GM23338 (cell line): Measurements from ENCODE around the gene PGF. TPM values are rescaled to one million over a fixed set of nuclear protein-coding genes. Genes with fewer than 3 reads are reported as not detected.

Experiments used
- ATAC-seq: fragments of 200-7000 bp; cut with Tn5 transposase; 3 replicates; pipeline ENCODE4 v1.9.1; 2020
- DNase-seq: peaks from one replicate; pipeline ENCODE4 v3.0.0-alpha.2; 2015; ENCODE audit warnings: low spot score
- H2AFZ ChIP-seq: fragments of 200-600 bp; sonication (generic); 2 replicates; pipeline ENCODE4 v1.8.0; 2016; ENCODE audit warnings: antibody characterized with exemption, mild to moderate bottlenecking, moderate library complexity
- H3F3A ChIP-seq: fragments of 200-600 bp; sonication (generic); replicated peaks from 2 replicates; pipeline ENCODE4 v1.8.0; 2017; ENCODE audit warnings: antibody characterized with exemption, mixed run types, low read depth
- H3K27ac ChIP-seq: fragments of 200-600 bp; sonication (generic); 2 replicates; pipeline ENCODE4 v1.6.1; 2016; ENCODE audit warnings: low read depth
- H3K27me3 ChIP-seq: fragments of 200-600 bp; sonication (generic); 2 replicates; pipeline ENCODE4 v1.8.0; 2016; ENCODE audit warnings: mild to moderate bottlenecking, mixed run types, moderate library complexity; ENCODE audit not compliant: insufficient read depth
- H3K36me3 ChIP-seq: fragments of 200-600 bp; sonication (generic); 2 replicates; pipeline ENCODE4 v1.8.0; 2016; ENCODE audit warnings: mild to moderate bottlenecking; ENCODE audit not compliant: insufficient read depth
- H3K4me1 ChIP-seq: fragments of 200-600 bp; sonication (generic); 2 replicates; pipeline ENCODE4 v1.8.0; 2016; ENCODE audit warnings: mild to moderate bottlenecking, moderate library complexity; ENCODE audit not compliant: insufficient read depth
- H3K4me2 ChIP-seq: fragments of 200-600 bp; sonication (generic); 2 replicates; pipeline ENCODE4 v1.7.1; 2017; ENCODE audit warnings: mixed run types
- H3K4me3 ChIP-seq: fragments of 200-600 bp; sonication (generic); 2 replicates; pipeline ENCODE4 v1.6.1; 2016; ENCODE audit warnings: mixed run types
- H3K79me2 ChIP-seq: fragments of 200-600 bp; sonication (generic); replicated peaks from 2 replicates; pipeline ENCODE4 v1.8.0; 2017; ENCODE audit warnings: mild to moderate bottlenecking; ENCODE audit not compliant: insufficient read depth
- H3K9me2 ChIP-seq: fragments of 200-600 bp; sonication (generic); 2 replicates; pipeline ENCODE4 v1.8.0; 2017; ENCODE audit not compliant: insufficient read depth
- H4K20me1 ChIP-seq: fragments of 200-600 bp; sonication (generic); replicated peaks from 2 replicates; pipeline ENCODE4 v1.8.0; 2017; ENCODE audit warnings: mild to moderate bottlenecking; ENCODE audit not compliant: insufficient read depth
- H3K27ac Mint-ChIP-seq: 2 replicates; pipeline ENCODE4 v1.8.0; 2020; ENCODE audit warnings: inconsistent platforms, mild to moderate bottlenecking, moderate library complexity, mixed read lengths
- H3K27me3 Mint-ChIP-seq: 3 replicates; pipeline ENCODE4 v1.8.0; 2022; ENCODE audit warnings: low read depth, mild to moderate bottlenecking, moderate library complexity, mixed read lengths, inconsistent platforms; ENCODE audit not compliant: insufficient read depth, poor library complexity
- H3K36me3 Mint-ChIP-seq: 3 replicates; pipeline ENCODE4 v1.8.0; 2021; ENCODE audit warnings: low read depth, mild to moderate bottlenecking, inconsistent platforms, moderate library complexity, mixed read lengths
- H3K4me1 Mint-ChIP-seq: 3 replicates; pipeline ENCODE4 v1.8.0; 2020; ENCODE audit warnings: mild to moderate bottlenecking, inconsistent platforms, mixed read lengths
- H3K4me3 Mint-ChIP-seq: 3 replicates; pipeline ENCODE4 v1.8.0; 2021; ENCODE audit warnings: moderate library complexity, mild to moderate bottlenecking, inconsistent platforms, mixed read lengths
- H3K9me3 Mint-ChIP-seq: 3 replicates; pipeline ENCODE4 v1.8.0; 2020; ENCODE audit warnings: moderate library complexity, mild to moderate bottlenecking, inconsistent platforms, mixed read lengths
- CREB1 ChIP-seq: fragments of 250-450 bp; sonication (Bioruptor Pico); IDR thresholded peaks from 2 replicates; pipeline ENCODE4 v1.5.0; 2020; ENCODE audit warnings: low read depth, mild to moderate bottlenecking, moderate library complexity
- CTCF ChIP-seq, 2 experiments: fragments of 200-600 bp in 1 of 2; sonication (generic) in 1 of 2; conservative IDR thresholded peaks; 2 replicates each; pipeline versions ENCODE4 v1.5.1 to v1.6.1; 2016 to 2017; ENCODE audit warnings: antibody characterized with exemption in 2 of 2, low read depth in 2 of 2, mild to moderate bottlenecking in 2 of 2, moderate library complexity in 1 of 2
- EZH2phosphoT487 ChIP-seq: fragments of 200-600 bp; sonication (generic); IDR thresholded peaks from one replicate; pipeline ENCODE4 v1.8.1; 2018; ENCODE audit warnings: antibody characterized with exemption; ENCODE audit not compliant: unreplicated experiment
- JUNB ChIP-seq: IDR thresholded peaks from one replicate; pipeline ENCODE4 v1.6.1; 2016; ENCODE audit warnings: antibody characterized with exemption; ENCODE audit not compliant: unreplicated experiment
- NANOG ChIP-seq: IDR thresholded peaks from 2 replicates; pipeline ENCODE4 v1.6.1; 2016; ENCODE audit warnings: antibody characterized with exemption, borderline replicate concordance
- POLR2AphosphoS5 ChIP-seq: IDR thresholded peaks from 2 replicates; pipeline ENCODE4 v1.6.1; 2016; ENCODE audit warnings: antibody characterized with exemption, low read depth
- STAT1 ChIP-seq: IDR thresholded peaks from one replicate; pipeline ENCODE4 v1.6.1; 2016; ENCODE audit warnings: antibody characterized with exemption; ENCODE audit not compliant: unreplicated experiment
- ZNF114 ChIP-seq: fragments of 250-450 bp; sonication (Bioruptor Pico); IDR thresholded peaks from 2 replicates; pipeline ENCODE4 v1.5.0; 2020; ENCODE audit warnings: mild to moderate bottlenecking, moderate library complexity
- ZNF331 ChIP-seq: fragments of 250-450 bp; sonication (Bioruptor Pico); IDR thresholded peaks from 2 replicates; pipeline ENCODE4 v1.5.0; 2020; ENCODE audit warnings: low read depth, mild to moderate bottlenecking, moderate library complexity
- polyA plus RNA-seq: library from polyadenylated mRNA; unstranded; fragments of >200 nt; fragmentation: Nextera tagmentation; extraction: Ambion mirVana; gene quantifications from 2 replicates; pipeline ENCODE4 v1.2.1, GENCODE V29; 2016
- total RNA-seq: library from RNA; depleted of rRNA; stranded (reverse); fragments of >200 nt; shearing (Covaris generic); gene quantifications from 2 replicates; pipeline ENCODE4 v1.2.3, GENCODE V29; 2014
- TF ChIP-seq, protein P1 (sequence below): IDR thresholded peaks from 2 replicates; pipeline ENCODE4 v1.6.1; 2016; ENCODE audit warnings: antibody characterized with exemption
- TF ChIP-seq, protein P2 (sequence below): IDR thresholded peaks from one replicate; pipeline ENCODE4 v1.6.1; 2018; ENCODE audit warnings: antibody characterized with exemption; ENCODE audit not compliant: unreplicated experiment

PGF gene
- total and polyA plus RNA-seq, 2 experiments from 2014 or later = 2.9 to 6.3 TPM

DNA sequence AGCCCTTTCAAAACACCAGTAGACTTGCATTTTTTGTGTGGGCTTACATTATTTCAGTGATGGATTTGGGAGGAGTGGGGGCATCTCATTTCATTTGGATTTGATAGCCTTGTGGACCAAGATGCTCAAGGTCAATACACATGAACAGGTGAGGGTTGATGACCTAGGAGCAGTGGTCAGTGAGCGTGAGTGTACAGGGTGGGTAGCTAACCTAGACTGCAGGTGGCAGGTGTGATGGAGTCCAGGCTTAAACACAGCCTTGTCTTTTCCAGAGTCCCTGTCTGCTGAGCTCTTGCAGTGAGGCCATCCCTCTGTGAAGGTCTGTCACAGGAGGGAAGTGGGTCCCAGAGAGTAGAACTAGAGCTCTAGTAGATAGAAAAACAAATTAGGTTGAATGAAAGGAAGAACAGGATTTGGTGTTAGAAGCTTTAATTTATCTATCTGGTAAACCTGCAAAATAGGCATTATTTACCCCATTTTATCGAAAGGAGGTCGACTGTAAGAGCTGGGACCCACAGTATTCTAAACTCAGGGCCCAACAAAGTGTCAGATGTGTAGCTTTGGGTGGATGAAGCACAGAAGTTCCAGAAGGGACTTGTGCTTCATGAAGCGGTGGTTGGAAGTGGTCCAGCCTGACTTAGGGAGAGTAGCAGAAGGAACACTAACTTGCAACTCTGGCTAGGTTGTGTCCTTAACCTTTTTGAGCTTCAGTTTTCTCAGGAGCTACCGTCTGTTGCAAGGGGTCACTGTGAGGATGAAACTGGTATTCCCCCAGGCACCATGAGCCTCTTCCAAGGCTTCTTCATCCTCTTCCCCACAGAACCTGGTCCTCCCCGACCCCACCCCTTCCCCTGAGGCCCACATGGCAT, 50.5 kb downstream of the PGF start:
- Histone ChIP-seq H3K79me2 (no peaks in the 10 kb centered on the region), H3K9me2 (no peaks in the 10 kb centered on the region), H3K4me3 (no peak overlapping the region), H3K36me3 (peaks cover 29% of the 10 kb centered on the region), H3K4me2 (no peak overlapping the region), H3K4me1 (no peaks in the 10 kb centered on the region), H4K20me1 (peaks cover 9% of the 10 kb centered on the region), H2AFZ (no peak overlapping the region), H3K27me3 (no peaks in the 10 kb centered on the region), H3K27ac (no peak overlapping the region), H3F3A (0 out of 2 replicates have a peak, but pooled peaks cover 3% of the 10 kb centered on the region)
- no peak overlapping the region for H3K27ac Mint-ChIP-seq
- H3K27me3 Mint-ChIP-seq = peaks cover 7% of the 10 kb centered on the region
- ATAC-seq (no peak), DNase-seq (no peak)
- no peaks in the 10 kb centered on the region for H3K9me3 Mint-ChIP-seq
- H3K36me3 Mint-ChIP-seq = peaks cover 51% of the 10 kb centered on the region
- H3K4me3 Mint-ChIP-seq = no peak overlapping the region
- TF ChIP-seq JUNB = no peak
- TF ChIP-seq EZH2phosphoT487 = no peak
- TF ChIP-seq POLR2AphosphoS5 = peak; percentile 29; the same call in 1 of the 2 replicates
- H3K4me1 Mint-ChIP-seq = peaks cover 8% of the 10 kb centered on the region

DNA sequence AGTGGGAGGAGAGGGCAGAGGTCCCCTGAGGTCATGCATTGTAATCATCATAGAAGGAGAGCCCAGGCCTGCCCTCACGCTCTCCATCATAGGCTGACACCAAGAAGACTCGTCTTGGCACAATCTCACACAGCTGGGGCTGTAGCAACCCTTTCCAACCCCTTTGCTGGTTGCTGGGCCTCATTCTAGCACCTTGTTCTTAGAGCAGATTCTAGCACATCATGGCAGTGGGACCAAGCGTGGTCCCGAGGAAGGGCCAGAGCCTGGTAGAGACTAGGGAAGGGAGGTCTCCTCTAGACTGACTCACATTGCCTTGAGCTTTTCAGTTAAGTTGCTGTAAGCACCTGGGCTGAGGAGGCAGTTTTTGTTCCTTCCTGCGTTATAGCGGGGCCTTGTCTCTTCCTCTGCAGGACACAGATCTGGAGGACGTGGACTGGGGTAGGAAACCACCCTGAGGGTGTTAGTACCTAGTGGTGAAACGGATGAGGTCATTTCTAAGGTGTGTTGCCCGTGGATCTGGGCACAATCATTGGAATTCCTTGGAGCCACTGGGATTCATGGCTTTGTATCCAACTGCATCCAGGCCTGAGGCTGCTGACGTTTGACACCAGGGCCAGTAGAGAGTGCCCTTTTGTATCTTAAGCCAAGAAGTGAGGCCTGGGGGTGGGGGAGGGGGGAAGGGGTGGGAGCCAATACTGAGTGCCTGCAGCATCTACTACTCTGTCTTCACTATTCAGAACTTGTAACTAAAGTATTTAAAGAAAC, 52.3 kb downstream of the PGF start:
- Histone ChIP-seq H3K4me3 (no peak overlapping the region), H3K4me2 (no peak overlapping the region), H3K36me3 (peaks cover 44% of the 10 kb centered on the region), H3K9me2 (no peaks in the 10 kb centered on the region), H3F3A (0 out of 2 replicates have a peak, but pooled peaks cover 5% of the 10 kb centered on the region), H3K27ac (peak overlapping the region; percentile 55; the same call in 1 of the 2 replicates), H4K20me1 (peaks cover 15% of the 10 kb centered on the region), H3K4me1 (no peaks in the 10 kb centered on the region), H3K27me3 (no peaks in the 10 kb centered on the region), H3K79me2 (no peaks in the 10 kb centered on the region), H2AFZ (no peak overlapping the region)
- Mint-ChIP-seq H3K27me3 (peaks cover 7% of the 10 kb centered on the region), H3K27ac (peak overlapping the region; percentile 88), H3K4me1 (peaks cover 8% of the 10 kb centered on the region), H3K36me3 (peaks cover 69% of the 10 kb centered on the region), H3K4me3 (no peak overlapping the region), H3K9me3 (no peaks in the 10 kb centered on the region)
- DNase-seq (peak; percentile 34), ATAC-seq (peak; percentile 27)
- TF ChIP-seq CREB1 (CRISPR knock-in tag) (no peak), ZNF114 (no peak), CTCF (conservative IDR thresholded peaks at IDR 0.05; ENCODE audit: low read depth in 2 of 2) (no peak), STAT1 (no peak), ZNF331 (CRISPR knock-in tag) (no peak), NANOG (no peak), EZH2phosphoT487 (no peak)
- TF ChIP-seq, protein P1, sequence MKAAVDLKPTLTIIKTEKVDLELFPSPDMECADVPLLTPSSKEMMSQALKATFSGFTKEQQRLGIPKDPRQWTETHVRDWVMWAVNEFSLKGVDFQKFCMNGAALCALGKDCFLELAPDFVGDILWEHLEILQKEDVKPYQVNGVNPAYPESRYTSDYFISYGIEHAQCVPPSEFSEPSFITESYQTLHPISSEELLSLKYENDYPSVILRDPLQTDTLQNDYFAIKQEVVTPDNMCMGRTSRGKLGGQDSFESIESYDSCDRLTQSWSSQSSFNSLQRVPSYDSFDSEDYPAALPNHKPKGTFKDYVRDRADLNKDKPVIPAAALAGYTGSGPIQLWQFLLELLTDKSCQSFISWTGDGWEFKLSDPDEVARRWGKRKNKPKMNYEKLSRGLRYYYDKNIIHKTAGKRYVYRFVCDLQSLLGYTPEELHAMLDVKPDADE = no peak
- TF ChIP-seq, protein P2, sequence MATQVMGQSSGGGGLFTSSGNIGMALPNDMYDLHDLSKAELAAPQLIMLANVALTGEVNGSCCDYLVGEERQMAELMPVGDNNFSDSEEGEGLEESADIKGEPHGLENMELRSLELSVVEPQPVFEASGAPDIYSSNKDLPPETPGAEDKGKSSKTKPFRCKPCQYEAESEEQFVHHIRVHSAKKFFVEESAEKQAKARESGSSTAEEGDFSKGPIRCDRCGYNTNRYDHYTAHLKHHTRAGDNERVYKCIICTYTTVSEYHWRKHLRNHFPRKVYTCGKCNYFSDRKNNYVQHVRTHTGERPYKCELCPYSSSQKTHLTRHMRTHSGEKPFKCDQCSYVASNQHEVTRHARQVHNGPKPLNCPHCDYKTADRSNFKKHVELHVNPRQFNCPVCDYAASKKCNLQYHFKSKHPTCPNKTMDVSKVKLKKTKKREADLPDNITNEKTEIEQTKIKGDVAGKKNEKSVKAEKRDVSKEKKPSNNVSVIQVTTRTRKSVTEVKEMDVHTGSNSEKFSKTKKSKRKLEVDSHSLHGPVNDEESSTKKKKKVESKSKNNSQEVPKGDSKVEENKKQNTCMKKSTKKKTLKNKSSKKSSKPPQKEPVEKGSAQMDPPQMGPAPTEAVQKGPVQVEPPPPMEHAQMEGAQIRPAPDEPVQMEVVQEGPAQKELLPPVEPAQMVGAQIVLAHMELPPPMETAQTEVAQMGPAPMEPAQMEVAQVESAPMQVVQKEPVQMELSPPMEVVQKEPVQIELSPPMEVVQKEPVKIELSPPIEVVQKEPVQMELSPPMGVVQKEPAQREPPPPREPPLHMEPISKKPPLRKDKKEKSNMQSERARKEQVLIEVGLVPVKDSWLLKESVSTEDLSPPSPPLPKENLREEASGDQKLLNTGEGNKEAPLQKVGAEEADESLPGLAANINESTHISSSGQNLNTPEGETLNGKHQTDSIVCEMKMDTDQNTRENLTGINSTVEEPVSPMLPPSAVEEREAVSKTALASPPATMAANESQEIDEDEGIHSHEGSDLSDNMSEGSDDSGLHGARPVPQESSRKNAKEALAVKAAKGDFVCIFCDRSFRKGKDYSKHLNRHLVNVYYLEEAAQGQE = no peak
